ENCODE results near the gene LAMB4. TPM values are rescaled to one million over a fixed set of nuclear protein-coding genes. Genes with fewer than 3 reads are reported as not detected.

LAMB4 gene
- total and polyA plus RNA-seq, 2 of the 4 experiments (the other 2 are of a cell fraction) = 0.12 to 0.18 TPM

- TF ChIP-seq MAZ (IDR thresholded peaks at IDR 0.05; ENCODE audit: borderline replicate concordance, low read depth, low read length) = no peak
- TF ChIP-seq CHD1 (IDR thresholded peaks at IDR 0.05; ENCODE audit: low read depth, low read length) = no peak
- no peak for TF ChIP-seq RFX5 (IDR thresholded peaks at IDR 0.05; ENCODE audit: low read depth, low read length)
These were observed 113.1 kb downstream of the LAMB4 start (continued) for GRCh38 chr7:108016841-108017775.

- Histone ChIP-seq H3K79me1 (ENCODE audit: low read depth in 1 of 2, low read length in 2 of 2) (no peaks in the 10 kb centered on the region), H2AK9ac (replicated peaks; ENCODE audit: low read depth, low read length, poor library complexity) (no peak overlapping the region), H3K36me3 (ENCODE audit: control insufficient read depth, insufficient read depth, low read length) (no peaks in the 10 kb centered on the region), H3K14ac (replicated peaks; ENCODE audit: low read depth, low read length) (peak overlapping the region; percentile 96), H2BK5ac (ENCODE audit: low read depth, low read length, poor library complexity, severe bottlenecking) (no peak overlapping the region), H3K18ac (ENCODE audit: low read depth, low read length) (peak overlapping the region; percentile 96), H3K9ac (ENCODE audit: low read depth, low read length) (no peak overlapping the region), H2AFZ (replicated peaks; ENCODE audit: low read length, poor library complexity) (no peak overlapping the region), H3K56ac (ENCODE audit: extremely low read depth, insufficient read depth, low read length) (no peak overlapping the region), H3K9me3 (ENCODE audit: control insufficient read depth, insufficient read depth, low read length) (no peaks in the 10 kb centered on the region), H4K5ac (ENCODE audit: low read depth, low read length) (peak overlapping the region; percentile 88; the same call in 1 of the 2 replicates), H3K4me3 (ENCODE audit: insufficient read depth, low read depth, low read length) (no peak overlapping the region), H3K4me2 (ENCODE audit: low read depth, low read length) (no peak overlapping the region), H4K20me1 (ENCODE audit: insufficient read depth, low read length) (no peaks in the 10 kb centered on the region; the same call in 1 of the 2 replicates), H2BK20ac (ENCODE audit: low read depth, low read length) (peak overlapping the region; percentile 93; the same call in 1 of the 2 replicates), H4K91ac (ENCODE audit: insufficient read depth, low read depth, low read length) (peak overlapping the region; percentile 90), H2AK5ac (ENCODE audit: low read depth, low read length) (peak overlapping the region; percentile 91; the same call in 1 of the 2 replicates), H2BK15ac (ENCODE audit: low read depth, low read length) (peak overlapping the region; percentile 86; the same call in 2 of the 3 replicates), H3K9me1 (ENCODE audit: insufficient read depth, low read length) (peaks cover 16% of the 10 kb centered on the region; the same call in 1 of the 2 replicates), H3K4ac (ENCODE audit: low read depth, low read length) (peak overlapping the region; percentile 95), H3K4me1 (ENCODE audit: control insufficient read depth, insufficient read depth, low read length) (peaks cover 13% of the 10 kb centered on the region), H2BK120ac (ENCODE audit: low read depth, low read length) (peak overlapping the region; percentile 95), H4K8ac (ENCODE audit: low read depth in 2 of 2, low read length in 2 of 2) (peak overlapping the region in 1 of 2 experiments; percentile 41; a peak in 2 of 4 replicates), H3K27me3 (ENCODE audit: control insufficient read depth, insufficient read depth, low read length) (no peaks in the 10 kb centered on the region), H3K23ac (ENCODE audit: low read depth, low read length) (peak overlapping the region; percentile 68; the same call in 1 of the 2 replicates), H3K27ac (ENCODE audit: insufficient read depth, low read length) (peak overlapping the region; percentile 19; the same call in 1 of the 2 replicates)
- TF ChIP-seq MAFK (IDR thresholded peaks at IDR 0.05; ENCODE audit: low read depth, low read length) = peak; percentile 61; the same call in 1 of the 2 replicates
- no peak for TF ChIP-seq RFX5 (IDR thresholded peaks at IDR 0.05; ENCODE audit: low read depth, low read length)
- BruUV-seq (replicated peaks) = no TSS peak
- CTCF ChIA-PET = interaction anchor here (0.6 to 1.4 kb wide), 7 partner anchors 10 to 621 kb away, joined by 3 to 9 read pairs (median 3); partner anchors contain the start of gene LAMB1
- POLR2A ChIA-PET (ENCODE audit: unreplicated experiment) = interaction anchor here (1.1 kb wide), 1 partner anchor 10 kb away, joined by 8 read pairs; no protein-coding TSS in a partner anchor
- dilution Hi-C loops (cut with HindIII; ENCODE audit: low sequenced_read_pairs, unreplicated experiment) = loop anchor here (25.0 kb wide), 1 partner anchor 122 kb away; the partner anchor contains the start of gene LAMB4
- no CpG with 5 or more reads among the region's 2 CpGs for WGBS, 2 experiments (ENCODE audit: extremely low coverage in 2 of 2, insufficient read length in 1 of 2)
- ATAC-seq (ENCODE audit: low read depth) (no peak), DNase-seq (no peak)
- in situ Hi-C loops (cut with MboI; ENCODE audit: low sequenced_read_pairs) = no loop called here
- intact Hi-C loops (cut with micrococcal nuclease) = no loop called here
These were observed 114.4 kb downstream of the LAMB4 start for GRCh38 chr7:108015740-108016139.
